K562 (cell line): Measurements from ENCODE around the gene FOXA3. TPM values are rescaled to one million over a fixed set of nuclear protein-coding genes. Genes with fewer than 3 reads are reported as not detected.

Experiments used
- BMI1 ChIP-seq: fragments of 150-350 bp; IDR thresholded peaks from 2 replicates; pipeline ENCODE4 v1.6.1; 2014; ENCODE audit warnings: low read length
- BRD9 ChIP-seq: fragments of 450-650 bp; IDR thresholded peaks from 2 replicates; pipeline ENCODE4 v1.6.1; 2018; ENCODE audit warnings: low read depth; ENCODE audit not compliant: partially characterized antibody
- ELF4 ChIP-seq: fragments of 450-650 bp; formaldehyde crosslinking; IDR thresholded peaks from 2 replicates; pipeline ENCODE4 v1.4.0; 2022; ENCODE audit warnings: missing genetic modification characterization
- HMGN3 ChIP-seq: IDR thresholded peaks from 2 replicates; pipeline ENCODE4 v1.6.1; 2011; ENCODE audit warnings: borderline replicate concordance, low read depth, mild to moderate bottlenecking, mixed read lengths, low read length; ENCODE audit not compliant: insufficient read length; ENCODE audit errors: extremely low read depth
- KAT7 ChIP-seq: sonication (generic); formaldehyde crosslinking; IDR thresholded peaks from 2 replicates; pipeline ENCODE4 v1.8.0; 2022; ENCODE audit warnings: missing genetic modification reagents, mild to moderate bottlenecking, borderline replicate concordance
- OTX1 ChIP-seq: fragments of 450-650 bp; formaldehyde crosslinking; IDR thresholded peaks from 2 replicates; pipeline ENCODE4 v1.4.0; 2022; ENCODE audit warnings: mild to moderate bottlenecking
- POLR2A ChIP-seq: fragments of 450-650 bp; conservative IDR thresholded peaks from 2 replicates; pipeline ENCODE4 v1.6.1; 2016
- RBM15 ChIP-seq: fragments of 200-400 bp; formaldehyde crosslinking; IDR thresholded peaks from 2 replicates; pipeline ENCODE4 v1.6.1; 2018; ENCODE audit warnings: mild to moderate bottlenecking, low read length, moderate library complexity; ENCODE audit not compliant: insufficient read depth
- SNRNP70 ChIP-seq: fragments of 200-400 bp; formaldehyde crosslinking; optimal IDR thresholded peaks from 2 replicates; pipeline ENCODE3; 2017; ENCODE audit warnings: low read depth, low read length
- TCF7L2 ChIP-seq: fragments of 150-350 bp; IDR thresholded peaks from 2 replicates; pipeline ENCODE4 v1.6.1; 2016; ENCODE audit warnings: low read depth, mild to moderate bottlenecking, low read length, moderate library complexity
- ZNF140 ChIP-seq: fragments of 250-450 bp; sonication (Bioruptor Pico); IDR thresholded peaks from 2 replicates; pipeline ENCODE4 v1.8.0; 2021; ENCODE audit warnings: moderate library complexity, mild to moderate bottlenecking, inconsistent platforms
- ZNF143 ChIP-seq: sonication (generic); formaldehyde crosslinking; IDR thresholded peaks from 2 replicates; pipeline ENCODE4 v1.9.0; 2022; ENCODE audit warnings: mild to moderate bottlenecking, missing genetic modification reagents
- ZNF561 ChIP-seq: fragments of 450-650 bp; formaldehyde crosslinking; conservative IDR thresholded peaks from 2 replicates; pipeline ENCODE4 v1.4.0; 2020; ENCODE audit warnings: mild to moderate bottlenecking, moderate library complexity
- polyA plus RNA-seq, 8 experiments: library from polyadenylated mRNA; depleted of rRNA in 4 of 8; stranded (reverse) in 5 of 8; unstranded in 3 of 8; fragments of >200 nt; fragmentation: Nextera tagmentation in 2 of 8; fragmentation: Illumina TruSeq in 1 of 8; extraction: Ambion mirVana in 2 of 8; extraction: Trizol in 1 of 8; gene quantifications; 2 replicates each; pipeline versions ENCODE4 v1.2.1 to v1.2.3, GENCODE V29; 2011 to 2014; ENCODE audit warnings: inconsistent platforms in 1 of 8, missing spikeins in 1 of 8
- total RNA-seq, 7 experiments: library from RNA; depleted of rRNA in 6 of 7; stranded (reverse); fragments of >200 nt in 6 of 7; fragmentation: Illumina TruSeq in 2 of 7; extraction: Trizol in 2 of 7; gene quantifications; 2 replicates each; pipeline versions ENCODE4 v1.2.1 to v1.2.3, GENCODE V29; 2011 to 2021; ENCODE audit warnings: low replicate concordance in 1 of 7
- TF ChIP-seq, protein P1 (sequence below): sonication (generic); formaldehyde crosslinking; IDR thresholded peaks from 2 replicates; pipeline ENCODE4 v1.8.0; 2023; ENCODE audit warnings: missing genetic modification reagents, mild to moderate bottlenecking, borderline replicate concordance
- TF ChIP-seq, protein P2 (sequence below): IDR thresholded peaks from 2 replicates; pipeline ENCODE4 v1.6.1; 2012; ENCODE audit warnings: low read depth, low read length, improper control_type of control experiment, borderline replicate concordance
- TF ChIP-seq, protein P3 (sequence below), 2 experiments: IDR thresholded peaks in 1 of 2; conservative IDR thresholded peaks in 1 of 2; 2 replicates each; pipeline ENCODE4 v1.6.1; 2016; ENCODE audit warnings: low read depth in 2 of 2, mild to moderate bottlenecking in 1 of 2, missing compliant biosample characterization in 1 of 2, missing genetic modification characterization in 1 of 2, moderate library complexity in 1 of 2

Gene FOXA3
- total and polyA plus RNA-seq, 9 of the 15 experiments (the other 6 are each of a cell fraction or from before 2014, with no cell fraction given), result 1.3 to 15.5 (median 4.7) TPM

DNA sequence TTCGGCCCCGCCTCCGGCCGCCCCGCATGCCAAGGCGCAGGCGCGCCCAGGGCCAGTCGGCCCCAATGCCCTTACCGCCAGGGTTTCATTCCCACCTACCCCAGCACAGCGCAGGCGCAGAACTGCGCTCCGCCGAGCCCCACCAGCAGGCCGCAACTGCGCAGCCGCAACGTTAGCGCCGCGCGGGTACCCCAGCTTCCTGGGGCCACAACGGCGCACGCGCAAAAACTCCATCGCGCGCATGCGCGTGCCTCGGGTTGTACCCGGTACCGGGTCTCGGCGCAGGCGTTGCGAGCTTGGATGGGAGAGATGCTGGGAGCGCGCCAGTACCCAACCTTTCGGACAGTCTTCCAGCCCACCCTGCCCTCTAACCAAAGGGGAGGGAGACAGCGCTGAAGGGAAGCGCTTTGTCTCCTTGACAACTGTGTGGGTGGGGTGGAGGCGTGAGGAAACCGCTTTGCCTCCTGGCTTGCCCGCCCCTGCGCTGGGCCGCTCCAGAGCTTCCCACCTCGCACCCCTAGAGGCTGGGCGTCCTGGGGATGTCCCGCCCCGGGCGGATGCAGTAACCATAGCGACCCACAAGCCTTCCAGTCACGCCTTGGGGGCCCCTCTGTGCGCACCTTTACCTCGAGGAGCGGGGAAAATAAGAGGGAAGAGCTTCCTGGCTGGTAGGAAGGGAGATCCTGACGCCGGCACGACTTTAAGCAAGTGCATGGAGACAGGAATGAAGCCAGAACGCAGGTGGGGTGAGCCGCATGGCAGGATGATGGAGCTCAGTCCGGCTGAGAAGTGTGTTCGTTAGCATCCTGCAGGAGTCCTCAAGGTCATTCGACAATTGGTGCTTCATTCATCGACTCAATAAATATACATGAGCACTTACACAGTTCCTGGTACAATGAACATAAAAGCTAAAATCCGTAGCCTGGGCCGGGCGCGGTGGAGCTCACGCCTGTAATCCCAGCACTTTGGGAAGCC is 38.8 kb downstream of the FOXA3 start (continued):
- TF ChIP-seq, protein P1, sequence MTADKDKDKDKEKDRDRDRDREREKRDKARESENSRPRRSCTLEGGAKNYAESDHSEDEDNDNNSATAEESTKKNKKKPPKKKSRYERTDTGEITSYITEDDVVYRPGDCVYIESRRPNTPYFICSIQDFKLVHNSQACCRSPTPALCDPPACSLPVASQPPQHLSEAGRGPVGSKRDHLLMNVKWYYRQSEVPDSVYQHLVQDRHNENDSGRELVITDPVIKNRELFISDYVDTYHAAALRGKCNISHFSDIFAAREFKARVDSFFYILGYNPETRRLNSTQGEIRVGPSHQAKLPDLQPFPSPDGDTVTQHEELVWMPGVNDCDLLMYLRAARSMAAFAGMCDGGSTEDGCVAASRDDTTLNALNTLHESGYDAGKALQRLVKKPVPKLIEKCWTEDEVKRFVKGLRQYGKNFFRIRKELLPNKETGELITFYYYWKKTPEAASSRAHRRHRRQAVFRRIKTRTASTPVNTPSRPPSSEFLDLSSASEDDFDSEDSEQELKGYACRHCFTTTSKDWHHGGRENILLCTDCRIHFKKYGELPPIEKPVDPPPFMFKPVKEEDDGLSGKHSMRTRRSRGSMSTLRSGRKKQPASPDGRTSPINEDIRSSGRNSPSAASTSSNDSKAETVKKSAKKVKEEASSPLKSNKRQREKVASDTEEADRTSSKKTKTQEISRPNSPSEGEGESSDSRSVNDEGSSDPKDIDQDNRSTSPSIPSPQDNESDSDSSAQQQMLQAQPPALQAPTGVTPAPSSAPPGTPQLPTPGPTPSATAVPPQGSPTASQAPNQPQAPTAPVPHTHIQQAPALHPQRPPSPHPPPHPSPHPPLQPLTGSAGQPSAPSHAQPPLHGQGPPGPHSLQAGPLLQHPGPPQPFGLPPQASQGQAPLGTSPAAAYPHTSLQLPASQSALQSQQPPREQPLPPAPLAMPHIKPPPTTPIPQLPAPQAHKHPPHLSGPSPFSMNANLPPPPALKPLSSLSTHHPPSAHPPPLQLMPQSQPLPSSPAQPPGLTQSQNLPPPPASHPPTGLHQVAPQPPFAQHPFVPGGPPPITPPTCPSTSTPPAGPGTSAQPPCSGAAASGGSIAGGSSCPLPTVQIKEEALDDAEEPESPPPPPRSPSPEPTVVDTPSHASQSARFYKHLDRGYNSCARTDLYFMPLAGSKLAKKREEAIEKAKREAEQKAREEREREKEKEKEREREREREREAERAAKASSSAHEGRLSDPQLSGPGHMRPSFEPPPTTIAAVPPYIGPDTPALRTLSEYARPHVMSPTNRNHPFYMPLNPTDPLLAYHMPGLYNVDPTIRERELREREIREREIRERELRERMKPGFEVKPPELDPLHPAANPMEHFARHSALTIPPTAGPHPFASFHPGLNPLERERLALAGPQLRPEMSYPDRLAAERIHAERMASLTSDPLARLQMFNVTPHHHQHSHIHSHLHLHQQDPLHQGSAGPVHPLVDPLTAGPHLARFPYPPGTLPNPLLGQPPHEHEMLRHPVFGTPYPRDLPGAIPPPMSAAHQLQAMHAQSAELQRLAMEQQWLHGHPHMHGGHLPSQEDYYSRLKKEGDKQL, result no peak
- TF ChIP-seq ZNF143 (CRISPR knock-in tag), result 0 out of 2 replicates have a peak, but pooled peaks have one; percentile 25
- TF ChIP-seq OTX1 (CRISPR knock-in tag), result no peak
- TF ChIP-seq BMI1, result 0 out of 2 replicates have a peak, but pooled peaks have one; percentile 38
- TF ChIP-seq BRD9, result no peak
- TF ChIP-seq RBM15, result no peak
- TF ChIP-seq, protein P2, sequence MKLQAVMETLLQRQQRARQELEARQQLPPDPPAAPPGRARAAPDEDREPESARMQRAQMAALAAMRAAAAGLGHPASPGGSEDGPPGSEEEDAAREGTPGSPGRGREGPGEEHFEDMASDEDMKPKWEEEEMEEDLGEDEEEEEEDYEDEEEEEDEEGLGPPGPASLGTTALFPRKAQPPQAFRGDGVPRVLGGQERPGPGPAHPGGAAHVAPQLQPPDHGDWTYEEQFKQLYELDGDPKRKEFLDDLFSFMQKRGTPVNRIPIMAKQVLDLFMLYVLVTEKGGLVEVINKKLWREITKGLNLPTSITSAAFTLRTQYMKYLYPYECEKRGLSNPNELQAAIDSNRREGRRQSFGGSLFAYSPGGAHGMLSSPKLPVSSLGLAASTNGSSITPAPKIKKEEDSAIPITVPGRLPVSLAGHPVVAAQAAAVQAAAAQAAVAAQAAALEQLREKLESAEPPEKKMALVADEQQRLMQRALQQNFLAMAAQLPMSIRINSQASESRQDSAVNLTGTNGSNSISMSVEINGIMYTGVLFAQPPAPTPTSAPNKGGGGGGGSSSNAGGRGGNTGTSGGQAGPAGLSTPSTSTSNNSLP, result no peak
- TF ChIP-seq, protein P3, sequence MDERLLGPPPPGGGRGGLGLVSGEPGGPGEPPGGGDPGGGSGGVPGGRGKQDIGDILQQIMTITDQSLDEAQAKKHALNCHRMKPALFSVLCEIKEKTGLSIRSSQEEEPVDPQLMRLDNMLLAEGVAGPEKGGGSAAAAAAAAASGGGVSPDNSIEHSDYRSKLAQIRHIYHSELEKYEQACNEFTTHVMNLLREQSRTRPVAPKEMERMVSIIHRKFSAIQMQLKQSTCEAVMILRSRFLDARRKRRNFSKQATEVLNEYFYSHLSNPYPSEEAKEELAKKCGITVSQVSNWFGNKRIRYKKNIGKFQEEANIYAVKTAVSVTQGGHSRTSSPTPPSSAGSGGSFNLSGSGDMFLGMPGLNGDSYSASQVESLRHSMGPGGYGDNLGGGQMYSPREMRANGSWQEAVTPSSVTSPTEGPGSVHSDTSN (CRISPR knock-in tag; IDR thresholded peaks at IDR 0.05; ENCODE audit: low read depth), result no peak
- TF ChIP-seq, protein P3 (tag; conservative IDR thresholded peaks at IDR 0.05; ENCODE audit: low read depth), result no peak
- no peak for TF ChIP-seq HMGN3
- TF ChIP-seq KAT7, result no peak
- peak; percentile 73 for TF ChIP-seq POLR2A
- no peak for TF ChIP-seq TCF7L2
- TF ChIP-seq SNRNP70, result no peak
- no peak for TF ChIP-seq ZNF561 (CRISPR knock-in tag)
- TF ChIP-seq ZNF140, result no peak
- no peak for TF ChIP-seq ELF4
